ENCODE data around the gene SYNJ1. TPM values are rescaled to one million over a fixed set of nuclear protein-coding genes. Genes with fewer than 3 reads are reported as not detected.

Gene SYNJ1
- total and polyA plus RNA-seq, 8 donors: 15.3 to 26.5 (median 18.1) TPM

DNA sequence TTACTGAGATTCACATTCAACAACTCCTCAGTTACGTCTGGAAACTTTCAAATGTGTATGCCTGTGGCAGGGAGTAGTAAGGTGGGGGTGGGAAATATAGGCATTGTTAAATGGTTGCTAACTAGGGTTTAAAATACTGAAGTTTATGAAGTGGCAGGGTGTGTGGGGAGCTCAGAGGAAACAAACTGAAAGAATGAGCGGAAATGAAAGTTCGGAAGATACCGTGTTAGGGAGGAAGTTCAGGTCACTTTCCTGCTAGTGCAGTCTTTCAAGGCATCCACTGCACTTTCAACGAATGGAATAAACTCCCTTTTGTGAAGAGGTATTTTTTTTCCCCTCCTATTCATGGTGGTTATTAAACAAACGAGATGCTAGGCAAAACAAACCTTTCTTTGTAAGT lies 19.7 kb downstream of the SYNJ1 start:
- ATAC-seq (no peak), DNase-seq (no peak)
- Histone ChIP-seq H3K9me3 (no peaks in the 10 kb centered on the region), H3K36me3 (no peaks in the 10 kb centered on the region), H3K27me3 (no peaks in the 10 kb centered on the region), H3K4me1 (peaks cover 0 to 6% of the 10 kb centered on the region in 2 donors), H3K4me3 (no peak overlapping the region), H3K27ac (no peak overlapping the region)
- intact Hi-C loops (cut with DNase I): no loop called here
- TF ChIP-seq, protein P1, sequence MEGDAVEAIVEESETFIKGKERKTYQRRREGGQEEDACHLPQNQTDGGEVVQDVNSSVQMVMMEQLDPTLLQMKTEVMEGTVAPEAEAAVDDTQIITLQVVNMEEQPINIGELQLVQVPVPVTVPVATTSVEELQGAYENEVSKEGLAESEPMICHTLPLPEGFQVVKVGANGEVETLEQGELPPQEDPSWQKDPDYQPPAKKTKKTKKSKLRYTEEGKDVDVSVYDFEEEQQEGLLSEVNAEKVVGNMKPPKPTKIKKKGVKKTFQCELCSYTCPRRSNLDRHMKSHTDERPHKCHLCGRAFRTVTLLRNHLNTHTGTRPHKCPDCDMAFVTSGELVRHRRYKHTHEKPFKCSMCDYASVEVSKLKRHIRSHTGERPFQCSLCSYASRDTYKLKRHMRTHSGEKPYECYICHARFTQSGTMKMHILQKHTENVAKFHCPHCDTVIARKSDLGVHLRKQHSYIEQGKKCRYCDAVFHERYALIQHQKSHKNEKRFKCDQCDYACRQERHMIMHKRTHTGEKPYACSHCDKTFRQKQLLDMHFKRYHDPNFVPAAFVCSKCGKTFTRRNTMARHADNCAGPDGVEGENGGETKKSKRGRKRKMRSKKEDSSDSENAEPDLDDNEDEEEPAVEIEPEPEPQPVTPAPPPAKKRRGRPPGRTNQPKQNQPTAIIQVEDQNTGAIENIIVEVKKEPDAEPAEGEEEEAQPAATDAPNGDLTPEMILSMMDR (IDR thresholded peaks at IDR 0.05): no peak

DNA sequence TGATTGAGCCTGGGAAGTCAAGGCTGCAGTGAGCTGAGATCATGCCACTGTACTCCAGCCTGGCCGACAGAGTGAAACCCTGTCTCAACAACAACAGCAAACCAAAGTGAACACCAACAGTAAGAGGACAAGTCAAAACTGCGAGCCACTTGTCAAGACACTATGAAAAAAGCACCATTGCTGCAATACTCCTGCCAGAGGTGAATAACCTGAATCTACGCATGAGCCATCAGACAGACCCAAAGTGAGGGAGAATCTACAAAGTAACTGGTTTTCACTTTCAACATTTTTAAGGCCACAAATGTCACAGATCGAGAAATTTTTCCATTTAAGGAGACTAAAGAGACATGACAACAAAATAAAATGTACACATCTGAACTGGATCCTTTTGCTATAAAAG lies 21.9 kb downstream of the SYNJ1 start:
- H3K36me3 ChIP-seq: peaks cover 0 to 6% of the 10 kb centered on the region in 2 donors
- intact Hi-C loops (cut with DNase I): no loop called here
- ATAC-seq: no peak

DNA sequence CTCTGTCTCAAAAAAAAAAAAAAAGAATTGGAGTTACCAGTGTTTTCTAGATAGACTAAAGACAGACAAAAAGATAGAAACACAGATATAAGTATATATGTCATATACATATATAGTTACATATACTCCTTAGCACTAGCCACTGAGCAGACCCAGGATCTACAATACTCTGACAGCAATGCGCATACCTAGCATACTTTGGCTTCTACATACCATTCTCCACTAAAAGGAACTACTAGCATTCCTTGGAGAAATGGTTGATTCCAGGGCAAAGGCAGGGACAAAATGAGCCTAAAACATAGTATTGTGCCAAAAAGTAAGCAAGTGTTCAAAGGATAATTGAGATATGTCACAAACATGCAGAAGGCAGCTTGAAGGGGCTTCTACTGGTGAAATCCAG lies 22.7 kb downstream of the SYNJ1 start:
- intact Hi-C loops (cut with DNase I): no loop called here
- TF ChIP-seq, protein P1 (IDR thresholded peaks at IDR 0.05): no peak

More for the DNA sequence above, 21.9 kb downstream of the SYNJ1 start:
- Histone ChIP-seq H3K27ac (no peak overlapping the region), H3K4me1 (peaks cover 0 to 6% of the 10 kb centered on the region in 2 donors), H3K4me3 (no peak overlapping the region), H3K27me3 (no peaks in the 10 kb centered on the region), H3K9me3 (no peaks in the 10 kb centered on the region)
- no peak for DNase-seq
- TF ChIP-seq, protein P1 (IDR thresholded peaks at IDR 0.05): no peak

DNA sequence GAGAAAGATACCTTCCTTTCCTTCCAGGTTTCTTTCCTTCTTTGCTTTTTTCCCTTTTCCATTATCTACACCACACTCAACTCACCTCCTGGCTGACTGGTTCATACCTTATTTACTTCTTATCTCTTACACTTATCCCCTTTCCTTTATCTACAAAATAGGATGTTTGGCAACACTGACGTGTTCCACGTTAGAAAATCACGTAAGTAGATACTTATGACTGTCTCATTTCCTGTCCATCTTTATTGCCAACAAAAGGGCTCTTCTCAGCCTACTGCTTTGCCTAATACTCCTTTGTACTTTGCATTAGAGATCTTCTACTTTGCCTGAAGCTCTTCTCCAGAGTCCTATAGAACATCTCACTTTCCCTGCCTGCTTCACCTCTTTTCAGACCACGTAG lies 25.1 kb downstream of the SYNJ1 start:
- Histone ChIP-seq H3K27ac (peak overlapping the region in 1 of 2 donors; percentile 24), H3K36me3 (peaks cover 0 to 30% of the 10 kb centered on the region in 2 donors), H3K4me3 (no peak overlapping the region), H3K9me3 (no peaks in the 10 kb centered on the region), H3K4me1 (peaks cover 0 to 6% of the 10 kb centered on the region in 2 donors), H3K27me3 (no peaks in the 10 kb centered on the region)
- TF ChIP-seq, protein P1 (IDR thresholded peaks at IDR 0.05): no peak
- ATAC-seq (no peak), DNase-seq (no peak)
- intact Hi-C loops (cut with DNase I): no loop called here

More for the DNA sequence above, 22.7 kb downstream of the SYNJ1 start:
- peaks cover 0 to 8% of the 10 kb centered on the region in 2 donors for H3K36me3 ChIP-seq
- no peak overlapping the region for H3K4me3 ChIP-seq
- no peaks in the 10 kb centered on the region for H3K9me3 ChIP-seq
- no peak overlapping the region for H3K27ac ChIP-seq
- H3K4me1 ChIP-seq: peaks cover 0 to 6% of the 10 kb centered on the region in 2 donors
- H3K27me3 ChIP-seq: no peaks in the 10 kb centered on the region
- no peak for DNase-seq
- no peak for ATAC-seq

DNA sequence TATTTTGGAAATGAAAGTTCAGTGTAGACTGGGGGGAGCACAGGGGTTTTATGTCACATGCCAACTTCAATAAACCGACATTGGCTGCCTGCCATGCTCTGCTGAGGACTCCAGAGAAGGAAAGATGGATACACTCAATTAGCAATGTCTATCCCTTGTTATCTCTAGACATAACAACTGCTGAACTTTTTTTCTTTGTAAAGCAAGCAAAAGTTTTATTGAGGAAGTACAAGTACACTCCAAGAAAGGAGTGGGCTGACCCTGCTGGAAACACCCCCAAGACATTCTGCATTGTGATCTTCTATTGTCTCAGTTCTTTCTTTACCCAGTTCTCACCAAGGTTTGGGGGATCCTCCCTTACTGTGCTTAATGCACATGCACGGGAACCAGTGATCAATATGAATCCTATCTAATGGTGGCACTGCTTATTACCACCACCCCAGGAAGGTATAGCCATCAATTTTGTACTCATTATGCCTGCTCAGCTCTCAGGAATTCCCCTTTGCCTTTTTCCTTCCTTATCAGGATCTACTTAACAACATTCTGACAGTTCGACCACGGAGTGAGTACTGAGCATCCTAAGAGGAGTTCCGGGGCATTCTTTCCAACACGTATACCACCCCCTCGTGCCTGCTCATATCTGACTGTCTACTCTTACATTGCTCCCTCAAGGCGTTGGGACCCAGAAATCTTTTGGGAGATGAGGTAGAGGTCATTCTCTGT lies 28.7 kb downstream of the SYNJ1 start:
- TF ChIP-seq, protein P1 (IDR thresholded peaks at IDR 0.05): no peak
- Histone ChIP-seq H3K36me3 (peaks cover 0 to 60% of the 10 kb centered on the region in 2 donors), H3K4me3 (no peak overlapping the region), H3K27ac (no peak overlapping the region), H3K4me1 (peaks cover 0 to 6% of the 10 kb centered on the region in 2 donors), H3K9me3 (no peaks in the 10 kb centered on the region), H3K27me3 (no peaks in the 10 kb centered on the region)
- no peak for DNase-seq
- intact Hi-C loops (cut with DNase I): no loop called here
- ATAC-seq: no peak

Measured in left lung (tissue), 10 donors.